ENCODE measurements around the gene RALB.
"Not testable (repeated sequence)": the region's sequence is repeated elsewhere in the genome, so short reads cannot be mapped to it uniquely, and the experiment has no call there.

Gene RALB

GRCh38 chr2:120319123-120319522 lies 66.5 kb downstream of the RALB start:
- DNase-seq: no peak

GRCh38 chr2:120319686-120320317 lies 67.2 kb downstream of the RALB start:
- no peak for DNase-seq

GRCh38 chr2:120320318-120320851 lies 67.7 kb downstream of the RALB start:
- DNase-seq: no peak

GRCh38 chr2:120320887-120321556 lies 68.4 kb downstream of the RALB start:
- DNase-seq: not testable (repeated sequence)

GRCh38 chr2:120321721-120322284 lies 69.2 kb downstream of the RALB start:
- no peak for DNase-seq

GRCh38 chr2:120322329-120322728 lies 69.7 kb downstream of the RALB start:
- DNase-seq: no peak

GRCh38 chr2:120323214-120323613 lies 70.6 kb downstream of the RALB start:
- no peak for DNase-seq

GRCh38 chr2:120323807-120324399 lies 71.3 kb downstream of the RALB start:
- DNase-seq: no peak

GRCh38 chr2:120324933-120325332 lies 72.3 kb downstream of the RALB start:
- no peak for DNase-seq

- no peak for DNase-seq
Measured at GRCh38 chr2:120326066-120326465, 73.4 kb downstream of the RALB start.

GRCh38 chr2:120330946-120331822 lies 78.5 kb downstream of the RALB start:
- no peak for DNase-seq

- DNase-seq: no peak
Measured at GRCh38 chr2:120331903-120332302, 79.3 kb downstream of the RALB start.

GRCh38 chr2:120332384-120332783 lies 79.7 kb downstream of the RALB start:
- DNase-seq: no peak

GRCh38 chr2:120334068-120334467 lies 81.4 kb downstream of the RALB start:
- no peak for DNase-seq

GRCh38 chr2:120336749-120337148 lies 84.1 kb downstream of the RALB start:
- no peak for DNase-seq

GRCh38 chr2:120338015-120338414 lies 85.4 kb downstream of the RALB start:
- no peak for DNase-seq

- DNase-seq: no peak
Measured at GRCh38 chr2:120341977-120342376, 89.3 kb downstream of the RALB start.

GRCh38 chr2:120342446-120342845 lies 89.8 kb downstream of the RALB start:
- DNase-seq: no peak

- no peak for DNase-seq
Measured at GRCh38 chr2:120343100-120343432, 90.4 kb downstream of the RALB start.

GRCh38 chr2:120343433-120344105 lies 90.9 kb downstream of the RALB start:
- DNase-seq: peak; percentile 68

All from T1000 (cell line).